Cardiac fibroblast (primary cell): ENCODE data around the gene DOCK3.
"Not testable (repeated sequence)": the region's sequence is repeated elsewhere in the genome, so short reads cannot be mapped to it uniquely, and the experiment has no call there.

Experiments used
- DNase-seq, 2 donors: peaks; one replicate each; pipeline versions ENCODE4 v3.0.0 to v3.0.0-alpha.2; 2010; ENCODE audit warnings: low read depth in 2 of 2
- H3K4me3 ChIP-seq, 2 donors: replicated peaks in 1 of 2; 1 replicate in 1 of 2; 2 replicates in 1 of 2; pipeline ENCODE4 v1.5.1; 2011; ENCODE audit warnings: low read depth in 2 of 2, low read length in 2 of 2, mild to moderate bottlenecking in 2 of 2, moderate library complexity in 1 of 2
- TF ChIP-seq, protein P1 (sequence below): IDR thresholded peaks from one replicate; pipeline ENCODE4 v1.5.1; 2011; ENCODE audit warnings: low read depth, mild to moderate bottlenecking, low read length, inconsistent platforms

DOCK3 gene

DNA sequence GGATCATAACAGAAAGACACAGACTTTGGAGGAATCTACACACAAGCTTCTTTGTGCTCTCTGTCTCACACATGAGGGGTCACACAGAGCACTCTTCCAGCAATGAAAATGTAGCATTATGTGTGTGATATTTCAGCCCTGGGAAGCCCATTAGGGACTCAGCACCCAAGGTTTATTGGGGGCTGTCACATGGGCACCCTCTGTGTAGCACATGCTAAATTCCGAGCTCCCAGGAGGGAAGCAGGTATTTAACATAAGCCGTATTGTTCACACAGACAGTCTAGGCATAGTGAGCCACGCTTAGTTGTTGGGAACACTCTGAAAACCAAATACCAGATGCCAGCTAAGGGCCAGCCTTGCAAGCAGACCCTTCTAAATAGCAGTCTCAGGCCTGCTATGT, 448.8 kb downstream of the DOCK3 start:
- TF ChIP-seq, protein P1, sequence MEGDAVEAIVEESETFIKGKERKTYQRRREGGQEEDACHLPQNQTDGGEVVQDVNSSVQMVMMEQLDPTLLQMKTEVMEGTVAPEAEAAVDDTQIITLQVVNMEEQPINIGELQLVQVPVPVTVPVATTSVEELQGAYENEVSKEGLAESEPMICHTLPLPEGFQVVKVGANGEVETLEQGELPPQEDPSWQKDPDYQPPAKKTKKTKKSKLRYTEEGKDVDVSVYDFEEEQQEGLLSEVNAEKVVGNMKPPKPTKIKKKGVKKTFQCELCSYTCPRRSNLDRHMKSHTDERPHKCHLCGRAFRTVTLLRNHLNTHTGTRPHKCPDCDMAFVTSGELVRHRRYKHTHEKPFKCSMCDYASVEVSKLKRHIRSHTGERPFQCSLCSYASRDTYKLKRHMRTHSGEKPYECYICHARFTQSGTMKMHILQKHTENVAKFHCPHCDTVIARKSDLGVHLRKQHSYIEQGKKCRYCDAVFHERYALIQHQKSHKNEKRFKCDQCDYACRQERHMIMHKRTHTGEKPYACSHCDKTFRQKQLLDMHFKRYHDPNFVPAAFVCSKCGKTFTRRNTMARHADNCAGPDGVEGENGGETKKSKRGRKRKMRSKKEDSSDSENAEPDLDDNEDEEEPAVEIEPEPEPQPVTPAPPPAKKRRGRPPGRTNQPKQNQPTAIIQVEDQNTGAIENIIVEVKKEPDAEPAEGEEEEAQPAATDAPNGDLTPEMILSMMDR: no peak
- H3K4me3 ChIP-seq: no peak overlapping the region
- DNase-seq: no peak

DNA sequence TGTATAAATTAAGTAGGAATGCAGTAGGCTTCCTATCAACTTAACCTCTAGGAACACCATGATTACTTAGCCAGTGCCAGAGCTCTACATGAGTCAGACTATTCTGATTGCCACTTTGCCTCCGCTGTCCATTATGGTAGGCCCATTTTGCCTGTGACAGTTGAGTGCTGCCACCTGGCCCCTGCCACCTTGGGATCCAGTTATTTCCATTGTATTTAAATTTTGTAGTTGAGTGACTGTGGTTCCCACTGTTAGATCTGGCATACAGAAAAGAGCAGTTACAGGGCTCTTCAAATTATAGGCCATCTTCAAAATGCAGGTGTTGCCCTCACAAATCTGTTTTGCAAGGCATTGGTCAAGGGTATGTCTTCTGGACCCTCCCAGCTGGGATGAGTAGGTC, 456.9 kb downstream of the DOCK3 start:
- not testable (repeated sequence) for DNase-seq, H3K4me3 ChIP-seq

DNA sequence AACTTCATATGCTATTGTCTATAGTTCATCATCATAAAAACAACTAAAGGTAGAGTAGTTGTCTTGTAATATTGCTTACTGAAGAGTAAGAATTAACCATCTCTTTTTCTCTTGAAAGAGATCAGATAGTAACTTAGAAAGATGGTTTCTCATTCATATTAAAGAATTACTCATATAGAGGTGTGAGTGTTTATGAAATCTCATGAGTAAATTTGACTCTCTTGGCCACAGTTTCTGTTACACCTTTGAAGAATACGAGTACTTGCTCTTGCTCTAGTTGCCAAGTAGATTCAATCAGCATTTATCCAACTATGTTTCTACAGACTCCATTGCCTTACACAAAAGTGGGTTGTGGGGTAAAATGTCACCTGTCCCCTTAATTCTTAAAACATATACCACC, 463.0 kb downstream of the DOCK3 start:
- DNase-seq: no peak
- no peak overlapping the region for H3K4me3 ChIP-seq
- TF ChIP-seq, protein P1: no peak

DNA sequence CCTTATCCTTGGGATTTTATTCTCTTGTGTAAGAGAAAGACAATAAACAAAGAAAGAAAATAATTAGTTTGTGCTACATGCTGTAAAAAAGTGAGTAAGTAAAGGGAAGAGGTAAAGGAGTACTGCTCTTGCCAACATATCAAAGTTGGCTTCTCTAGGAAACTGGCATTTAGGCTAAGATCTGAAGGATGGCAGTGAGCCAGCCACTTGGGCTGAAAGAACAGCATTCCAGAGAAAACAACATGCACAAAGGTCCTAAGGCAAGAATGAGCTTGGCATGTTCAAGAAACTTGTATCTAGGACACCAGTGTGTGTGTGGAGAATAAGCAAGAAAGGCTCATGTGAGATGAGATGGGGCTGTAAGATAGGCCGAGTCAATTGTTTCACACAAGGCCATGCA, 464.9 kb downstream of the DOCK3 start:
- no peak for DNase-seq
- TF ChIP-seq, protein P1: no peak

DNA sequence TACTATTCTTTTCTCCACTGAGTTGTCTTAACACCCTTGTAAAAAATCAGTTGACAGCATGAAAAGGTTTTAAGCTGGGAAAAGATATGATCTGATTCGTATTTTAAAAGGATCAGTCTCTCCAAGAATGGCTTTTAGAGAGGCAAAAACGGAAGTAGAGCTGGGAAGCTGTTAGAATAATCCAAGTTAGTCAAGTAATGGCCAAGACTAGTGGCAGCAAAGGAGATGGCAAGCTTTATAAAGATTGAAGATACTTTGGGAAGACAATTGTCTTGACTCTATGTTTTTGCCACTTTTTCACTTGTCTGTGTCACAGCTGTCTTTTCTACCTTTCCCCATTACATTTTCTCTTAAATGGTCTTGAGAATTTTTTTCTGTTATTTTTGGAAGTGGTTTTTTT, 466.8 kb downstream of the DOCK3 start:
- TF ChIP-seq, protein P1: no peak
- DNase-seq: no peak
- H3K4me3 ChIP-seq: no peak overlapping the region

More for the DNA sequence above, 464.9 kb downstream of the DOCK3 start:
- no peak overlapping the region for H3K4me3 ChIP-seq

DNA sequence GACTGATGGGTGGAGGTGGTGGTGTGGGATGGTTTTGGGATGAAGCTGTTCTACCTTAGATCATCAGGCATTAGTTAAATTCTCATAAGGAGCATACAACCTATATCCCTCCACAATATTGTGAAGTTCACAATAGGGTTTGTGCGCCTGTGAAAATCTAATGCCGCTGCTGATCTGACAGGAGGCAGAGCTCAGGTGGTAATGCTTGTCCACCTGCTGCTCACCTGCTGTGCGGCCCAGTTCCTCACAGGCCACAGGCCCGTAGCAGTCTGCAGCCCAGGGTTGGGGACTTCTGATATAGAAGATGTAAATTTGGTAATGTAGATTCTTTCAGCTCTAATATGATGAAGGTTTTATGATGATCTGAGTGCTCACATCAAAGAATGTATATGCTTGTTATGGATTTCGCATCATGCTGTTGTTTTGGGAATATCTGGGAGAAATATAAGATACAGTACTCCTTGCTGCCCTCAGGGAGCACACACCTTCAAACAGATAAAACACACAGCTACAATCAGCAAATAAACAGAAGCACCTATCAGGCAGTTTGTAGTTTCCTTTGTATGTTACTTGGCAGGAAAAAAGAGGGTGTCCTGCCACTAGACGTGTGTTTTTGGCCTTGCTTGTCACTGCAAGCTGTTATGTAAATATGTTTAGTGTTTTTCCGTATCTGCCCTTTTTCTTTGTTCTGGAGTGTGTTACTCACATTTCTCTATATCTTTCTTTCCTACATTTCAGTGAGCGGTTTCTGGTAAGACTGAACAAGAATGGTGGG, 471.3 kb downstream of the DOCK3 start:
- TF ChIP-seq, protein P1: no peak
- DNase-seq: no peak
- H3K4me3 ChIP-seq: no peak overlapping the region

DNA sequence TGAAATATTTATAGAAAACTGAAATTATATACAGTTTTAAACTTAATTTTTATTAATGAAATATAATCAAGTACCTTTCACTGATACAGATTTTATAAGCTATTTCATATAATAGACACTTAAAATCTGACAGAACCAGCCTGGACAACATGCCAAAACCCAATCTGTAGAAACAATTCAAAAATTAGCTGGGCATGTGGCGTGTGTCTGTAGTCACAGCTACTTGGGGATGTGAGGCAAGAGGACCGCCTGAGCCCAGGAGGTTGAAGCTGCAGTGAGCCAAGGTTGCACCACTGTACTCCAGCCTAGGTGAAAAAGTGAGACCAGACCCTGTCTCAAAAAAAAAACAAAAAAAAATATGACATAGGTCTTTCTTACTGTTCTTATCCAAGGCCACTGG, 472.1 kb downstream of the DOCK3 start:
- no peak for DNase-seq
- H3K4me3 ChIP-seq: no peak overlapping the region

More for the DNA sequence above, 472.1 kb downstream of the DOCK3 start:
- TF ChIP-seq, protein P1: no peak
